NT2/D1 (cell line): ENCODE results near the gene SHISA6.

Experiments
- DNase-seq: peaks from one replicate; pipeline ENCODE4 v3.0.0-alpha.2; 2011; ENCODE audit warnings: low read depth, low spot score
- H3K27me3 ChIP-seq: 2 replicates; pipeline ENCODE4 v1.6.0; 2011; ENCODE audit warnings: mild to moderate bottlenecking; ENCODE audit not compliant: insufficient read length, insufficient read depth
- H3K36me3 ChIP-seq: 2 replicates; pipeline ENCODE4 v1.6.1; 2011; ENCODE audit warnings: mild to moderate bottlenecking, low read length, mixed read lengths; ENCODE audit not compliant: insufficient read depth, insufficient read length
- H3K4me1 ChIP-seq: 2 replicates; pipeline ENCODE4 v1.5.1; 2011; ENCODE audit not compliant: insufficient read depth, insufficient read length
- H3K4me3 ChIP-seq: 2 replicates; pipeline ENCODE4 v1.5.1; 2011; ENCODE audit warnings: low read depth; ENCODE audit not compliant: insufficient read length
- H3K9ac ChIP-seq: 2 replicates; pipeline ENCODE4 v1.6.0; 2011; ENCODE audit warnings: low read depth; ENCODE audit not compliant: insufficient read length
- H3K9me3 ChIP-seq: 2 replicates; pipeline ENCODE4 v1.5.1; 2011; ENCODE audit warnings: mild to moderate bottlenecking, low read length; ENCODE audit not compliant: insufficient read depth
- SUZ12 ChIP-seq: IDR thresholded peaks from 2 replicates; pipeline ENCODE4 v1.6.1; 2011; ENCODE audit not compliant: insufficient read length, insufficient read depth; ENCODE audit errors: extremely low read depth
- YY1 ChIP-seq: IDR thresholded peaks from 2 replicates; pipeline ENCODE4 v1.6.1; 2011; ENCODE audit not compliant: insufficient read length, insufficient read depth
- ZNF274 ChIP-seq: IDR thresholded peaks from 2 replicates; pipeline ENCODE4 v1.6.1; 2011; ENCODE audit warnings: mild to moderate bottlenecking, low read depth, low read length

SHISA6 gene

GRCh38 chr17:11558681-11559234 is 317.7 kb downstream of the SHISA6 start:
- Histone ChIP-seq H3K27me3 (no peaks in the 10 kb centered on the region), H3K9ac (no peak overlapping the region), H3K9me3 (no peaks in the 10 kb centered on the region), H3K36me3 (no peaks in the 10 kb centered on the region), H3K4me1 (peaks cover 5% of the 10 kb centered on the region), H3K4me3 (no peak overlapping the region)
- DNase-seq, result no peak
- TF ChIP-seq YY1 (no peak), SUZ12 (no peak), ZNF274 (no peak)

- no peak overlapping the region for H3K9ac ChIP-seq
- no peak overlapping the region for H3K4me3 ChIP-seq
- no peaks in the 10 kb centered on the region for H3K36me3 ChIP-seq
- H3K4me1 ChIP-seq, result peaks cover 5% of the 10 kb centered on the region
- no peaks in the 10 kb centered on the region for H3K27me3 ChIP-seq
- H3K9me3 ChIP-seq, result no peaks in the 10 kb centered on the region
- DNase-seq, result no peak
- no peak for TF ChIP-seq ZNF274
- TF ChIP-seq SUZ12, result no peak
- TF ChIP-seq YY1, result no peak
Observed at GRCh38 chr17:11559601-11560000, 318.6 kb downstream of the SHISA6 start.

GRCh38 chr17:11561281-11561680 is 320.3 kb downstream of the SHISA6 start:
- H3K36me3 ChIP-seq, result no peaks in the 10 kb centered on the region
- no peak overlapping the region for H3K9ac ChIP-seq
- peaks cover 5% of the 10 kb centered on the region for H3K4me1 ChIP-seq
- no peak overlapping the region for H3K4me3 ChIP-seq
- H3K27me3 ChIP-seq, result no peaks in the 10 kb centered on the region
- no peak for DNase-seq
- H3K9me3 ChIP-seq, result no peaks in the 10 kb centered on the region
- TF ChIP-seq ZNF274 (no peak), SUZ12 (no peak), YY1 (no peak)

GRCh38 chr17:11561702-11562101 is 320.7 kb downstream of the SHISA6 start:
- no peak for DNase-seq

GRCh38 chr17:11564589-11565380 is 323.8 kb downstream of the SHISA6 start:
- no peaks in the 10 kb centered on the region for H3K27me3 ChIP-seq
- TF ChIP-seq SUZ12 (no peak), ZNF274 (no peak), YY1 (no peak)
- no peak overlapping the region for H3K9ac ChIP-seq

More at GRCh38 chr17:11561702-11562101, 320.7 kb downstream of the SHISA6 start:
- Histone ChIP-seq H3K9me3 (no peaks in the 10 kb centered on the region), H3K36me3 (no peaks in the 10 kb centered on the region), H3K4me3 (no peak overlapping the region), H3K4me1 (peaks cover 5% of the 10 kb centered on the region), H3K27me3 (no peaks in the 10 kb centered on the region), H3K9ac (no peak overlapping the region)
- TF ChIP-seq YY1 (no peak), SUZ12 (no peak), ZNF274 (no peak)

GRCh38 chr17:11565591-11565990 is 324.6 kb downstream of the SHISA6 start:
- H3K36me3 ChIP-seq, result no peaks in the 10 kb centered on the region
- no peaks in the 10 kb centered on the region for H3K4me1 ChIP-seq
- H3K9ac ChIP-seq, result no peak overlapping the region
- no peak for DNase-seq
- TF ChIP-seq ZNF274 (no peak), SUZ12 (no peak), YY1 (no peak)
- H3K4me3 ChIP-seq, result no peak overlapping the region
- H3K9me3 ChIP-seq, result no peaks in the 10 kb centered on the region
- H3K27me3 ChIP-seq, result no peaks in the 10 kb centered on the region

More at GRCh38 chr17:11564589-11565380, 323.8 kb downstream of the SHISA6 start:
- no peaks in the 10 kb centered on the region for H3K9me3 ChIP-seq
- H3K4me1 ChIP-seq, result no peaks in the 10 kb centered on the region
- H3K36me3 ChIP-seq, result no peaks in the 10 kb centered on the region
- DNase-seq, result no peak
- no peak overlapping the region for H3K4me3 ChIP-seq

- no peak for TF ChIP-seq SUZ12
- no peak for TF ChIP-seq YY1
- TF ChIP-seq ZNF274, result no peak
- DNase-seq, result no peak
Observed at GRCh38 chr17:11578998-11579397, 338.0 kb downstream of the SHISA6 start.

More at GRCh38 chr17:11578998-11579397, 338.0 kb downstream of the SHISA6 start:
- Histone ChIP-seq H3K27me3 (no peaks in the 10 kb centered on the region), H3K4me1 (no peaks in the 10 kb centered on the region), H3K36me3 (no peaks in the 10 kb centered on the region), H3K9me3 (peaks cover 6% of the 10 kb centered on the region; the same call in 1 of the 2 replicates), H3K9ac (no peak overlapping the region), H3K4me3 (no peak overlapping the region)
